H1 (cell line): ENCODE measurements around the gene SLFN5. TPM values are rescaled to one million over a fixed set of nuclear protein-coding genes. Genes with fewer than 3 reads are reported as not detected.

Source experiments
- ASH2L ChIP-seq: fragments of 200-600, 300-600 bp; sonication (generic); IDR thresholded peaks from one replicate; pipeline ENCODE4 v1.7.1; 2017; ENCODE audit warnings: low read length
- CBX5 ChIP-seq: fragments of 300-800, 300-1000 bp; sonication (generic); IDR thresholded peaks from 2 replicates; pipeline ENCODE4 v1.7.1; 2016; ENCODE audit warnings: antibody characterized with exemption, low read length, low read depth
- CBX8 ChIP-seq: fragments of 300-800, 300-1000 bp; sonication (generic); IDR thresholded peaks from 2 replicates; pipeline ENCODE4 v1.7.1; 2016; ENCODE audit warnings: low read depth, low read length, borderline replicate concordance
- KDM4A ChIP-seq: IDR thresholded peaks from one replicate; pipeline ENCODE4 v1.7.1; 2012; ENCODE audit warnings: low read depth, mild to moderate bottlenecking, moderate library complexity, low read length, inconsistent platforms; ENCODE audit not compliant: severe bottlenecking
- SP1 ChIP-seq: IDR thresholded peaks from 2 replicates; pipeline ENCODE4 v1.6.1; 2011; ENCODE audit warnings: low read depth, low read length
- SUZ12 ChIP-seq: fragments of 200-600 bp; sonication (generic); IDR thresholded peaks from 2 replicates; pipeline ENCODE4 v1.6.1; 2012; ENCODE audit warnings: mild to moderate bottlenecking, inconsistent platforms, low read length, moderate library complexity, mixed read lengths
- polyA plus RNA-seq, 7 experiments: library from polyadenylated mRNA; depleted of rRNA in 3 of 7; stranded (reverse) in 5 of 7; unstranded in 2 of 7; fragments of >200 nt in 5 of 7; fragments of 200-250 nt in 2 of 7; gene quantifications; 1 replicate in 5 of 7; 2 replicates in 1 of 7; 4 replicates in 1 of 7; pipeline versions ENCODE4 v1.2.1 to v1.2.3, GENCODE V29; 2011 to 2013; ENCODE audit warnings: missing spikeins in 2 of 7, mixed read lengths in 2 of 7
- total RNA-seq: library from RNA; stranded (reverse); fragmentation: NEBNext Ultra II Directional; extraction: Animal tissue kit (Norgen Biotek cat#: 25700); gene quantifications from 2 replicates; pipeline ENCODE4 v1.2.1, GENCODE V29; 2021

The SLFN5 gene
- total and polyA plus RNA-seq, 2 of the 8 experiments (the other 6 are each of a cell fraction or from before 2014, with no cell fraction given): 0.86 to 3.0 TPM

GRCh38 chr17:35312790-35313711, 70.2 kb downstream of the SLFN5 start (continued):
- TF ChIP-seq KDM4A (peak; percentile 56), SP1 (0 out of 2 replicates have a peak, but pooled peaks have one; percentile 15), CBX8 (no peak), CBX5 (no peak), SUZ12 (0 out of 2 replicates have a peak, but pooled peaks have one; percentile 28), ASH2L (peak; percentile 57)
